GM18870 (cell line): Measurements from ENCODE around the gene BTG3.

Experiments used
- ATAC-seq: cut with Tn5 transposase; IDR thresholded peaks from one replicate; pipeline ENCODE4 v1.9.1; 2021; ENCODE audit warnings: moderate library complexity; ENCODE audit not compliant: unreplicated experiment

BTG3 gene

GRCh38 chr21:17612565-17613241 is at the start of gene BTG3:
Gene BTG3, minus strand, starts transcription at chr21:17612901. Its CDS starts 3,757 bp downstream, at chr21:17609144.
- ATAC-seq = peak; percentile 40

- ATAC-seq = no peak
Measured at GRCh38 chr21:17660862-17661261, 48.2 kb upstream of the BTG3 start.

- no peak for ATAC-seq
Measured at GRCh38 chr21:17660452-17660851, 47.8 kb upstream of the BTG3 start.

- ATAC-seq = no peak
Measured at GRCh38 chr21:17658931-17659330, 46.2 kb upstream of the BTG3 start.

GRCh38 chr21:17651526-17651925 is 38.8 kb upstream of the BTG3 start:
- no peak for ATAC-seq

GRCh38 chr21:17650292-17650691 is 37.6 kb upstream of the BTG3 start:
- ATAC-seq = no peak

- no peak for ATAC-seq
Measured at GRCh38 chr21:17646790-17647189, 34.1 kb upstream of the BTG3 start.

- no peak for ATAC-seq
Measured at GRCh38 chr21:17644186-17644585, 31.5 kb upstream of the BTG3 start.

GRCh38 chr21:17640821-17641220 is 28.1 kb upstream of the BTG3 start:
- no peak for ATAC-seq

- ATAC-seq = no peak
Measured at GRCh38 chr21:17636711-17637110, 24.0 kb upstream of the BTG3 start.

- ATAC-seq = no peak
Measured at GRCh38 chr21:17631195-17631594, 18.5 kb upstream of the BTG3 start.

GRCh38 chr21:17622018-17622417 is 9.3 kb upstream of the BTG3 start:
- ATAC-seq = no peak

- no peak for ATAC-seq
Measured at GRCh38 chr21:17616831-17617230, 4.1 kb upstream of the BTG3 start.

GRCh38 chr21:17613242-17613676 is 558 bp upstream of the BTG3 start:
- ATAC-seq = no peak

- no peak for ATAC-seq
Measured at GRCh38 chr21:17612023-17612564, 607 bp downstream of the BTG3 start.

GRCh38 chr21:17611414-17612022 is 1.2 kb downstream of the BTG3 start:
- ATAC-seq = peak; percentile 82

GRCh38 chr21:17610911-17611310 is 1.8 kb downstream of the BTG3 start:
- ATAC-seq = no peak

- ATAC-seq = no peak
Measured at GRCh38 chr21:17609681-17610080, 3.0 kb downstream of the BTG3 start.

- no peak for ATAC-seq
Measured at GRCh38 chr21:17607684-17608083, 5.0 kb downstream of the BTG3 start.

GRCh38 chr21:17602874-17603273 is 9.8 kb downstream of the BTG3 start:
- ATAC-seq = no peak

GRCh38 chr21:17598437-17598836 is 14.3 kb downstream of the BTG3 start:
- peak; percentile 83 for ATAC-seq

- ATAC-seq = no peak
Measured at GRCh38 chr21:17597680-17598079, 15.0 kb downstream of the BTG3 start.
